Suprapubic skin (tissue), 4 donors: ENCODE results near the gene GTF3C2. TPM values are rescaled to one million over a fixed set of nuclear protein-coding genes. Genes with fewer than 3 reads are reported as not detected.

Experiments
- DNase-seq, 2 donors: peaks; one replicate each; pipeline ENCODE4 v3.0.0-alpha.2; 2019; ENCODE audit warnings: low spot score in 2 of 2
- H3K27ac ChIP-seq: fragments of 200-600 bp; sonication (generic); one replicate; pipeline ENCODE4 v1.5.1; 2019
- H3K27me3 ChIP-seq: fragments of 200-600 bp; sonication (generic); one replicate; pipeline ENCODE4 v1.5.1; 2019
- H3K36me3 ChIP-seq: fragments of 200-600 bp; sonication (generic); one replicate; pipeline ENCODE4 v1.5.1; 2019
- H3K4me1 ChIP-seq: fragments of 200-600 bp; sonication (generic); one replicate; pipeline ENCODE4 v1.5.1; 2019
- H3K4me3 ChIP-seq: fragments of 200-600 bp; sonication (generic); one replicate; pipeline ENCODE4 v1.5.1; 2019; ENCODE audit warnings: mild to moderate bottlenecking
- H3K9me3 ChIP-seq: fragments of 200-600 bp; sonication (generic); one replicate; pipeline ENCODE4 v1.5.1; 2019
- CTCF ChIP-seq, 2 donors: fragments of 200-600 bp in 1 of 2; fragments of 450-650 bp in 1 of 2; sonication (generic) in 1 of 2; IDR thresholded peaks; one replicate each; pipeline ENCODE4 v1.5.1; 2016 to 2019; ENCODE audit warnings: antibody characterized with exemption in 2 of 2, mild to moderate bottlenecking in 1 of 2, moderate library complexity in 1 of 2
- EP300 ChIP-seq: sonication (generic); formaldehyde crosslinking; IDR thresholded peaks from one replicate; pipeline ENCODE4 v1.6.1; 2017; ENCODE audit warnings: antibody characterized with exemption
- POLR2A ChIP-seq, 2 donors: fragments of 450-650 bp; IDR thresholded peaks; one replicate each; pipeline ENCODE4 v1.6.1; 2017; ENCODE audit warnings: antibody characterized with exemption in 2 of 2, mild to moderate bottlenecking in 2 of 2, moderate library complexity in 2 of 2
- POLR2AphosphoS5 ChIP-seq, 3 donors: sonication (generic); formaldehyde crosslinking; IDR thresholded peaks; one replicate each; pipeline ENCODE4 v1.6.1; 2017; ENCODE audit warnings: antibody characterized with exemption in 3 of 3
- WGBS: methylation state at CpG from one replicate; pipeline ENCODE4 v1.1.5; 2018; 5-methylcytosine and 5-hydroxymethylcytosine counted together
- total RNA-seq, 4 donors: library from RNA; depleted of rRNA; stranded (reverse); fragments of >200 nt; gene quantifications; one replicate each; pipeline ENCODE4 v1.1.0, GENCODE V29; 2016

Gene GTF3C2
- total RNA-seq, 4 donors from 2014 or later, result 53.8 to 160 (median 75.9) TPM

DNA sequence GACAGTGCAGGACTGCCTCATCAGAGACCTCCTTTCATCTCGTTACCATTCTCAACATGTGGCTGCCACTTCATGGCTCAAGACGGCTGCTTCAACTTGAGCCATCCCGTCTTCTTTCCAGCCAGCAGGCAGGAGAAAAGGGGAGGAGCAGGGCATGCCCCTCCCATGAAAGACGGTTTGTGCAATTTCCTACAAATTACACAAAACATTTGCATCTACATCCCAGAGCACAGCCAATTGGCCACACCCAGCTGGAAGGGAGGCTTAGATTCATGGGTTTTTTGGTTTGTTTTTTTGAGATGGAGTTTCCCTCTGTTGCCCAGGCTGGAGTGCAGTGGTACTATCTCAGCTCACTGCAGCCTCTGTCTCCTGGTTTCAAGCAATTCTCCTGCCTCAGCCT lies 60.1 kb downstream of the GTF3C2 start:
- Histone ChIP-seq H3K9me3 (no peaks in the 10 kb centered on the region), H3K27me3 (peaks cover 12% of the 10 kb centered on the region), H3K36me3 (no peaks in the 10 kb centered on the region), H3K4me1 (no peaks in the 10 kb centered on the region), H3K4me3 (no peak overlapping the region), H3K27ac (no peak overlapping the region)
- WGBS, result 47% methylated on average over 4 of the region's 4 CpGs
- no peak for DNase-seq
- no peak for TF ChIP-seq POLR2AphosphoS5 (IDR thresholded peaks at IDR 0.05)
- TF ChIP-seq POLR2A (IDR thresholded peaks at IDR 0.05), result no peak
- TF ChIP-seq EP300, result no peak
- TF ChIP-seq CTCF (IDR thresholded peaks at IDR 0.05), result no peak

DNA sequence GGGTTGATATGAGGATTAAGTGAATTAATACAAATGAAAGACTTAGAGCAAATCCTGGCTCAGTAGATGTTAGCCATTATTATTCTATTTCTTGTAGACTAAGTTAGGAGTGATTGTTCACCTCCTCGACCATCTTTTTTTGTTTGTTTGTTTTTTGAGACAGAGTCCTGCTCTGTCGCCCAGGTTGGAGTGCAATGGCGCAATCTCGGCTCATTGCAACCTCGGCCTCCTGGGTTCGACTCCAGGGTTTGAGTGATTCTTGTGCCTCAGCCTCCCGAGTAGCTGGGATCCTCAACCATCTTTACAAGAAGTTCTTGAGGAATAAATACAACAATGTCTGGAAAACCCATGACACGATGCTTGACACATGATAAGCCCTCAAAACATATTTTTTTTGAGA lies 61.6 kb downstream of the GTF3C2 start:
- H3K27ac ChIP-seq, result no peak overlapping the region
- WGBS, result 89% methylated on average over 8 of the region's 8 CpGs
- H3K4me1 ChIP-seq, result no peaks in the 10 kb centered on the region
- no peak for TF ChIP-seq CTCF (IDR thresholded peaks at IDR 0.05)
- no peak for TF ChIP-seq POLR2AphosphoS5 (IDR thresholded peaks at IDR 0.05)
- no peak for TF ChIP-seq EP300
- TF ChIP-seq POLR2A (IDR thresholded peaks at IDR 0.05), result no peak
- peaks cover 15% of the 10 kb centered on the region for H3K27me3 ChIP-seq
- no peak for DNase-seq
- H3K9me3 ChIP-seq, result no peaks in the 10 kb centered on the region
- H3K4me3 ChIP-seq, result no peak overlapping the region
- no peaks in the 10 kb centered on the region for H3K36me3 ChIP-seq

GRCh38 chr2:27291865-27292264 lies 64.7 kb downstream of the GTF3C2 start:
- Histone ChIP-seq H3K4me1 (no peaks in the 10 kb centered on the region), H3K36me3 (no peaks in the 10 kb centered on the region), H3K4me3 (no peak overlapping the region), H3K27ac (no peak overlapping the region), H3K27me3 (peaks cover 16% of the 10 kb centered on the region), H3K9me3 (no peaks in the 10 kb centered on the region)
- DNase-seq, result no peak
- WGBS, result 51% methylated on average over 6 of the region's 6 CpGs
- no peak for TF ChIP-seq EP300
- TF ChIP-seq CTCF (IDR thresholded peaks at IDR 0.05), result no peak
- no peak for TF ChIP-seq POLR2AphosphoS5 (IDR thresholded peaks at IDR 0.05)
- TF ChIP-seq POLR2A (IDR thresholded peaks at IDR 0.05), result no peak

- WGBS, result 84% methylated on average over 5 of the region's 5 CpGs
- Histone ChIP-seq H3K9me3 (no peaks in the 10 kb centered on the region), H3K4me3 (no peak overlapping the region), H3K27me3 (peaks cover 16% of the 10 kb centered on the region), H3K36me3 (no peaks in the 10 kb centered on the region), H3K27ac (no peak overlapping the region), H3K4me1 (no peaks in the 10 kb centered on the region)
- TF ChIP-seq CTCF (IDR thresholded peaks at IDR 0.05) (no peak), POLR2AphosphoS5 (IDR thresholded peaks at IDR 0.05) (no peak), POLR2A (IDR thresholded peaks at IDR 0.05) (no peak)
- DNase-seq, result no peak
These were observed 66.0 kb downstream of the GTF3C2 start for GRCh38 chr2:27290549-27290948.

GRCh38 chr2:27288610-27289009 lies 68.0 kb downstream of the GTF3C2 start:
- Histone ChIP-seq H3K36me3 (no peaks in the 10 kb centered on the region), H3K27ac (no peak overlapping the region), H3K9me3 (no peaks in the 10 kb centered on the region), H3K4me1 (no peaks in the 10 kb centered on the region), H3K4me3 (no peak overlapping the region), H3K27me3 (peaks cover 19% of the 10 kb centered on the region)
- TF ChIP-seq EP300 (no peak), POLR2A (IDR thresholded peaks at IDR 0.05) (no peak), CTCF (IDR thresholded peaks at IDR 0.05) (no peak), POLR2AphosphoS5 (IDR thresholded peaks at IDR 0.05) (no peak)
- no peak for DNase-seq
- WGBS, result 45% methylated on average over 3 of the region's 3 CpGs
